CD4-positive, alpha-beta T cell treated with Interferon gamma for 1 hour (primary cell): ENCODE data around the gene SYT3.

ENCODE experiments used
- DNase-seq: peaks from one replicate; pipeline ENCODE4 v3.0.0-alpha.2; 2020

The SYT3 gene

GRCh38 chr19:50639121-50640112, at the start of gene SYT3:
TSS of gene SYT3 (minus strand) at chr19:50639881. CDS start at chr19:50637411, 2,470 bp downstream.
- DNase-seq = peak; percentile 36

GRCh38 chr19:50688766-50689165, 49.1 kb upstream of the SYT3 start:
- no peak for DNase-seq

GRCh38 chr19:50686310-50687032, 46.8 kb upstream of the SYT3 start:
- DNase-seq = no peak

GRCh38 chr19:50679177-50680125, 39.8 kb upstream of the SYT3 start:
- DNase-seq = peak; percentile 88

GRCh38 chr19:50678323-50678722, 38.6 kb upstream of the SYT3 start:
- DNase-seq = no peak

- DNase-seq = no peak
Measured at GRCh38 chr19:50677636-50678035, 38.0 kb upstream of the SYT3 start.

GRCh38 chr19:50676625-50677197, 37.0 kb upstream of the SYT3 start:
- DNase-seq = no peak

GRCh38 chr19:50673118-50673517, 33.4 kb upstream of the SYT3 start:
- DNase-seq = no peak

- DNase-seq = no peak
Measured at GRCh38 chr19:50670102-50670380, 30.4 kb upstream of the SYT3 start.

GRCh38 chr19:50669302-50670101, 29.8 kb upstream of the SYT3 start:
- DNase-seq = peak; percentile 13

GRCh38 chr19:50668879-50669278, 29.2 kb upstream of the SYT3 start:
- DNase-seq = no peak

- DNase-seq = no peak
Measured at GRCh38 chr19:50668416-50668815, 28.7 kb upstream of the SYT3 start.

GRCh38 chr19:50667759-50668231, 28.1 kb upstream of the SYT3 start:
- no peak for DNase-seq

- no peak for DNase-seq
Measured at GRCh38 chr19:50667177-50667758, 27.6 kb upstream of the SYT3 start.

GRCh38 chr19:50666346-50667176, 26.9 kb upstream of the SYT3 start:
- no peak for DNase-seq

- no peak for DNase-seq
Measured at GRCh38 chr19:50664204-50664603, 24.5 kb upstream of the SYT3 start.

GRCh38 chr19:50663482-50663790, 23.8 kb upstream of the SYT3 start:
- DNase-seq = no peak

GRCh38 chr19:50662651-50663481, 23.2 kb upstream of the SYT3 start:
- no peak for DNase-seq
